Measurements from ENCODE around the gene DLG4. TPM values are rescaled to one million over a fixed set of nuclear protein-coding genes. Genes with fewer than 3 reads are reported as not detected.

Gene DLG4
- total RNA-seq, 1 experiment from 2014 or later = 8.9 TPM

DNA sequence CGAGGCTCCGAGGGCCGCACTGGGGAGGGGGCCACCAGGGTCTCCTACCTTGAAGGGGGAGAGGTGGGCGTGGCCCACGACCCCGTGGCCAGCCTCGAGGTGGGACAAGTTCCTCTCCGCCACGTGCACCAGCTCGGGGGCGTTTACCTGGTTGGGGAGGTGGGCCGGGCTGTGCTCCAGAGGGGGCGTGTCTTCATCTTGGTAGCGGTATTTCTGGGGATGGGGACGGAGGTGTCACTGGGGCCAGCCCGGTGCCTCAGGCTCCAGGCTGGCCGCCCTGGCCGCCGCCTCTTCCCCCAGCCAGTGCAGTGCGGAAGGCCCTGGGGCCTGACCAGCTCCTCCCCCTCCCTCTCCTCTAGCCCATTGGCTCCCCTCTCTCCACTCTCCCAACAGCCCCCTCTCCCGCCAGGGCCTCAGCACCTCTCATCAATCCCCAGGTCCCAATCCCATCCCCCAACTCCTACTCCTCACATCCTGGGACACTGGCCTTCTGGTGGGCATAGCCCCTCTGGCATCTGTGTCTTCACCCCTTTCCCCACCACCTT is 11.5 kb downstream of the DLG4 start:
- H3K4me1 ChIP-seq (replicated peaks) = peaks cover 7% of the 10 kb centered on the region; the same call in 1 of the 2 replicates
- no peaks in the 10 kb centered on the region; the same call in 1 of the 2 replicates for H3K36me3 ChIP-seq
- H3K27ac ChIP-seq = no peak overlapping the region
- no peak for DNase-seq (ENCODE audit: low read depth in 1 of 2, low spot score in 2 of 2)
- H3K27me3 ChIP-seq (replicated peaks) = no peaks in the 10 kb centered on the region
- H3K4me3 ChIP-seq = no peak overlapping the region
- H3K9me3 ChIP-seq (replicated peaks) = no peaks in the 10 kb centered on the region

DNA sequence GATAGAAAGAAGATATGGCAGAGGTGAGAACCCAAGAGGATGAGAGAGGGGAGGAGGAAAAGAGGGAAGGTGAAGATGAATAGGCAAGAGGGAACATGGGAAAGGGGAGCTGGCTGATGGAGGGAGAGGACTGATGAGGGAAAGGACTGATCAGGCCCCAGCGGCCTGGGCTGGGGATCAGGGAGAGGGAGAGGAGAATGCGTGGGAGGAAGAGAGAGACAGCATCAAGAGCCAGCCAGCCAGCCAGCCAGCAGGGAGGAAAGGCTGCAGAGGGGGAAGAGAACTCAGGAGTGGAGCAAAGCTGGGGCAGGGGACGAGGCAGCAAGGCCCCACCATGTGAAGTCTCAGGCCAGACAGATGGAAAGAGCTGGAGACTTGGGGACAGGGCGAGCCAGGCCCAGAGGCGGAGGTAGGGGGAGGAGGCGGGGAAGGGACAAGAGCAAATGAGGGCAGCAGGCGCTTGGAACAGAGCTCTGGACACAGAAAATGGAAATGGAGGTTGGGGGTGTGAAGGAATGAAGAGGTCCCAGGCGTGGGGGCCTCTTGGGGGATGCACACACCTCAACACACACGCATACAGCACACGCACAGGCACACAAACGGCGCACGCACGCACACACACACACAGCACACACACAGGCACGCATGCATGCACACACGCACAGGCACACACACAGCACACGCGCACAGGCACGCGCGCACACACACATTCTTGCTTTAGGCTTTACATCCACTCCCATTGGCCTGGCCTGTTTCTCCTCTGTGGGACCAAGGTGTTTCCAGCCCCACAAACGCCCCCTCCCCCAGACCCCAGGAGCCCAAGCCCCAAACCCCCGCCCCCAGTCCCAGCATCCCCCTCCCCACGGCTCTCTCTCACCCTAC is 12.3 kb downstream of the DLG4 start:
- peaks cover 7% of the 10 kb centered on the region; the same call in 1 of the 2 replicates for H3K4me1 ChIP-seq (replicated peaks)
- no peaks in the 10 kb centered on the region for H3K9me3 ChIP-seq (replicated peaks)
- no peaks in the 10 kb centered on the region for H3K27me3 ChIP-seq (replicated peaks)
- no peak overlapping the region for H3K27ac ChIP-seq
- peaks cover 3% of the 10 kb centered on the region; the same call in 1 of the 2 replicates for H3K36me3 ChIP-seq
- no peak for DNase-seq (ENCODE audit: low read depth in 1 of 2, low spot score in 2 of 2)
- H3K4me3 ChIP-seq = no peak overlapping the region

DNA sequence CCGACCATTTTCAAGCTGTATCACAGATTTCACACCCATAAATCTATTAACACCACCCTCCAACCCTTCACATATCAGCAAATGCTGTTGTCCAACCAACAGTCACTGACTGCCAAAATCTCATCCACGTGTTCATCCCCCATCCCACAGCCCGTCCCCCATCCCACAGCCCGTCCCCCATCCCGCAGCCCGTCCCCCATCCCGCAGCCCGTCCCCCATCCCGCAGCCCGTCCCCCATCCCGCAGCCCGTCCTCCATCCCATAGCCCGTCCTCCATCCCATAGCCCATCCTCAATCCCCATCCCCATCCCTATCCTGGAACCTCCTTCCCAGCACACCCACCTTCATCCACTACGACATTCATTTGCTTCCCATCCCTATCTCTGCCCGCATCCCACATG is 14.1 kb downstream of the DLG4 start:
- peak overlapping the region; percentile 36 for H3K4me3 ChIP-seq
- H3K36me3 ChIP-seq = peaks cover 10% of the 10 kb centered on the region
- no peaks in the 10 kb centered on the region for H3K9me3 ChIP-seq (replicated peaks)
- no peaks in the 10 kb centered on the region for H3K27me3 ChIP-seq (replicated peaks)
- peak overlapping the region; percentile 2; the same call in 1 of the 2 replicates for H3K27ac ChIP-seq
- no peak for DNase-seq (ENCODE audit: low read depth in 1 of 2, low spot score in 2 of 2)
- peaks cover 7% of the 10 kb centered on the region; the same call in 1 of the 2 replicates for H3K4me1 ChIP-seq (replicated peaks)

- H3K36me3 ChIP-seq = peaks cover 10% of the 10 kb centered on the region
- H3K9me3 ChIP-seq (replicated peaks) = no peaks in the 10 kb centered on the region
- H3K27me3 ChIP-seq (replicated peaks) = no peaks in the 10 kb centered on the region
- DNase-seq (ENCODE audit: low read depth in 1 of 2, low spot score in 2 of 2) = peak; percentile 72 to 77
- peak overlapping the region; percentile 36 for H3K4me3 ChIP-seq
- peaks cover 7% of the 10 kb centered on the region; the same call in 1 of the 2 replicates for H3K4me1 ChIP-seq (replicated peaks)
- H3K27ac ChIP-seq = peak overlapping the region; percentile 2; the same call in 1 of the 2 replicates
Observed at GRCh38 chr17:7204828-7205461, 14.7 kb downstream of the DLG4 start.

DNA sequence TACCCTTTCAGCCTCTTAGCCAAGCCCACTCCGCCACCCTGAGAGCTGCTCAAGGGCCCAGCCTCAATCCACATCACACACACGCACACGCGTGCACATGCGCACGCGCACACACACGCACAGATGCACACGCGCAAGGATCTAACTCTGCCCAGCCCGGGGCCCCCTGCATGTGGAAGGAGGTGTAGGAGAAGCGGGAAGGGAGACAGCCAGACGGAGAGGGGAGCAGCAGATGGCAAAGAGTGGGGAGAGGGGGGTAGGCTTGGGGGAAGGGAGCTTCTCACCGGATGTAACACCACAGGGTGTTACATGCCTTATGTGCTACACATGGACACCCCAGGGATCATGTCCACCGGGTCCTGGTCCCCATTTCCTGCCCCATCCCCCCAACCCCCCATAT is 15.3 kb downstream of the DLG4 start:
- H3K36me3 ChIP-seq = peaks cover 10% of the 10 kb centered on the region
- H3K4me1 ChIP-seq (replicated peaks) = peaks cover 7% of the 10 kb centered on the region; the same call in 1 of the 2 replicates
- no peaks in the 10 kb centered on the region for H3K9me3 ChIP-seq (replicated peaks)
- no peak overlapping the region for H3K27ac ChIP-seq
- no peak overlapping the region for H3K4me3 ChIP-seq
- DNase-seq (ENCODE audit: low read depth in 1 of 2, low spot score in 2 of 2) = no peak
- H3K27me3 ChIP-seq (replicated peaks) = no peaks in the 10 kb centered on the region

GRCh38 chr17:7203391-7203790 is 16.2 kb downstream of the DLG4 start:
- no peak for DNase-seq (ENCODE audit: low read depth in 1 of 2, low spot score in 2 of 2)

GRCh38 chr17:7196651-7197401 is 22.8 kb downstream of the DLG4 start:
- Histone ChIP-seq H3K4me3 (no peak overlapping the region), H3K9me3 (replicated peaks) (no peaks in the 10 kb centered on the region), H3K27ac (no peak overlapping the region), H3K27me3 (replicated peaks) (no peaks in the 10 kb centered on the region), H3K4me1 (replicated peaks) (no peaks in the 10 kb centered on the region), H3K36me3 (peaks cover 18% of the 10 kb centered on the region)
- DNase-seq (ENCODE audit: low read depth in 1 of 2, low spot score in 2 of 2) = no peak

More at GRCh38 chr17:7203391-7203790, 16.2 kb downstream of the DLG4 start:
- Histone ChIP-seq H3K4me3 (no peak overlapping the region), H3K36me3 (peaks cover 10% of the 10 kb centered on the region), H3K27ac (no peak overlapping the region), H3K4me1 (replicated peaks) (peaks cover 7% of the 10 kb centered on the region; the same call in 1 of the 2 replicates), H3K9me3 (replicated peaks) (no peaks in the 10 kb centered on the region), H3K27me3 (replicated peaks) (no peaks in the 10 kb centered on the region)

DNA sequence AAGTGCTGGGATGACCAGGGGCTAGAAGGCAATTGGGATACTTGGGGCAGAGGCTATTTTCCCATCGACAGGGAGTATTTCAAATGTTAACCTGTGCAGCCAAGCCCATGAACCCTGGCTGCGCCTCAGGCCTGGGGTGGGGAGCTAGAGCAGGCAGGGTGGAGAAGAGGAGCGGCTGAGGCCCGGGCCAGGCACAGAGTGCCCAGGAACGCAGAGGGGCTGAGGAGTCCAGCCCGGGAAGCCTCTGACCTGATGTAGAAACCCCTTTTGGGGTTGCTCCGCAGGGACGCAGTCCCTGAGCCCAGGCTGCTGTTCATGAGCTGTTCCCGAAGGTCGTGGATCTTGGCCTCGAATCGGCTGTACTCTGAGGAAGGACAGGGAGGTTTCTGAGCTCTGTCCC is 23.7 kb downstream of the DLG4 start:
- Histone ChIP-seq H3K27me3 (replicated peaks) (no peaks in the 10 kb centered on the region), H3K27ac (no peak overlapping the region), H3K4me3 (no peak overlapping the region), H3K36me3 (peaks cover 17% of the 10 kb centered on the region), H3K9me3 (replicated peaks) (no peaks in the 10 kb centered on the region), H3K4me1 (replicated peaks) (no peaks in the 10 kb centered on the region)
- DNase-seq (ENCODE audit: low read depth in 1 of 2, low spot score in 2 of 2) = no peak

DNA sequence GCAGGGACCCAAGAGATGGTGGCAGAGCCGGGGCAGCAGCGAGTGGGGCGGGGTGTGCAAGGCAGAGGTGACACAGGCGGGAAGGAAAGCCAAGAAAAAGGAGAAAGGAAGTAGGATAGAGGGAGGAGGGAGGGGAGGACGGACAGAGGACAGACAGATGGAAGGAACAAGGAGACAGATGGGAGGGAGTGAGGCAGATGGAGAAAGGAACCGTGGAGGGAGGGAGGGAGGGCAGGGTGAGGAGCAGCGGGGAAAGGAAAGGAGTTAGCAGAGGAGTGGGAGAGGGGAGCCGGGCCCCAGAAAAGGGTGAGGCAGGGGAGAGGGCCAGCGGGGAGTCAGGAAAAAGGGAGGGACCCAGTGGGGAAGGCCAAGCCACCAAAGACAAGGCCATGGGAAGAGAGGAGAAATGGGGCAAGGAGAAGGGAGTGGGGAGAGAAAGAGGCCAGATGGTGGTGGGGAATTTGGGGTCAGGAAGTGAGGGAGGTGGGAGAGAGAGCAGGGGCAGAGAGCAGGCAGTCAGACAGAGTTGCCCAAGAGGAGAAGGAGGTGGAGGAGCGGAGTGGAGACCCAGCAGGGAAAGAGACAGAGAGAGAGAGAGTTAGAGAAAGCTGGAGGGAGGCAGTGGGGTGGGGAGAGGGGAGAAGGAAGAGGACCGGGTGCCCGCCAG is 27.2 kb downstream of the DLG4 start:
- Histone ChIP-seq H3K9me3 (replicated peaks) (no peaks in the 10 kb centered on the region), H3K4me3 (no peak overlapping the region), H3K27ac (no peak overlapping the region), H3K27me3 (replicated peaks) (no peaks in the 10 kb centered on the region), H3K36me3 (peaks cover 18% of the 10 kb centered on the region), H3K4me1 (replicated peaks) (no peaks in the 10 kb centered on the region)
- DNase-seq (ENCODE audit: low read depth in 1 of 2, low spot score in 2 of 2) = no peak

DNA sequence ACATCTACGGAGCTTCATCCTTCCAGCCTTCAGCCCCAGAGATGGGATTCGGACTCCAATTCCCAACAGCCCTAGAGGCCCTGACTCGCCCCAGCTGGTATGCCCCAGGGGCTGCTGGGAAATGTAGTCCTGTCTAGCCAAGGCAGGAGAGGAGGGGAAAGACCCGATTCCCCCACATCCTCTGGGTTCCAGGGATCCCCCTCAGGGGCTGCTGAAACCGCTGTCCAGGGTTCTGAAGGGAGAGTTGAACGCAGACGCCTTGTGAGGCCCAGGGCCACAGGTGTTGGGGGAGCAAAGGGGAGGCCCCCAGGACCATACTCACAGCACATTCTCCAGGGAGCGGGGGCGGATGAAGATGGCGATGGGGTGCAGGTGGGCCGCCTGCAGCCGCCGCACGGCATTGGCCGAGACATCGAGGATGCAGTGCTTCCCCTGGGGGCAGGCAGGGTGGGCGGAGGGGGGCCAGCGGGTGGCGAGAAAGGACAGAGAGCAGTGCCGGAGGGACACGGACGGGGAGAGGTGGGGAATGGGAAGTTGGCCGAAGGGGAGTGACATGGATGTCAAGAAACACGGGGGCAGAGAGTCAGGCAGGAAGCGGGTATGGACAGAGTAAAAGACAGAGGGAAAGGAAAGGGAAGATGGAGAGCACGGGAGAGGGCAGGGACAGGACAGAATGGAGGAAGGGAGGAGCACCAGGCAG is 27.9 kb downstream of the DLG4 start:
- Histone ChIP-seq H3K4me3 (no peak overlapping the region), H3K27ac (no peak overlapping the region), H3K4me1 (replicated peaks) (no peaks in the 10 kb centered on the region), H3K27me3 (replicated peaks) (no peaks in the 10 kb centered on the region), H3K9me3 (replicated peaks) (no peaks in the 10 kb centered on the region), H3K36me3 (peaks cover 17% of the 10 kb centered on the region)
- DNase-seq (ENCODE audit: low read depth in 1 of 2, low spot score in 2 of 2) = peak in 1 of 2 experiments; percentile 46

- Histone ChIP-seq H3K36me3 (peaks cover 12% of the 10 kb centered on the region), H3K9me3 (replicated peaks) (no peaks in the 10 kb centered on the region), H3K27ac (no peak overlapping the region), H3K27me3 (replicated peaks) (no peaks in the 10 kb centered on the region), H3K4me1 (replicated peaks) (no peaks in the 10 kb centered on the region), H3K4me3 (no peak overlapping the region)
- no peak for DNase-seq (ENCODE audit: low read depth in 1 of 2, low spot score in 2 of 2)
Observed at GRCh38 chr17:7191069-7191468, 28.6 kb downstream of the DLG4 start.

DNA sequence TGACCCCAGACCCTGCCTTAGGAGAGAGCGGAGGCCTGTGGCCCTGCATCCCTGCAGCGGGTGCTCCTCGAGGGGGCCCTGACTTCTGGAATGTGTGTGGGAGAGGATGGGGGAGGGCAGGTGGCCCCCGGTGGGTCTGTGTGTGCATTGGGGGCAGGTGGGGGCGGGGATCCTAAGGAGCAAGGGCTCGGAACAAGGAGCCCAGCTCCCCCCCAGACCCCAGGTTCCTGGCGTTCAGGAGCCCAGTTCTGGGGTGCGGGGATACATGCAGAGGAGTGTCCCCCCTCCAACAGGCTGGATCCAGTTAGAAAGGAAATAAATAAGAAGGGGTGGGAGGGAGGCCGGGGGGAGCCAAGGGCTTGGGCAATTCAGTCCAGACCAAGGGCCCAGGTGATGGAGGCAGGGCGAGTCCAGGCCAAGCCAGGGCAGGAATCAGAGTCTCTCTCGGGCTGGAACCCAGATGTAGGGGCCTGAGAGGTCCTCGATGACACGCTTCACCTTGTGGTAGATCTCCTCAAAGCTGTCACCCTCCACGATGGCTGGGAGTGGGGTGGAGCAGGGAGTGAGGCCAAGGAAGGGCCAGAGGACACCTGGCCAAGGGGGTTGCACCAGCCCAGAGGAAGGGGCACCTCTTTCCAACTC is 29.2 kb downstream of the DLG4 start:
- Histone ChIP-seq H3K27ac (no peak overlapping the region), H3K36me3 (peaks cover 12% of the 10 kb centered on the region), H3K9me3 (replicated peaks) (no peaks in the 10 kb centered on the region), H3K27me3 (replicated peaks) (no peaks in the 10 kb centered on the region), H3K4me1 (replicated peaks) (no peaks in the 10 kb centered on the region), H3K4me3 (no peak overlapping the region)
- DNase-seq (ENCODE audit: low read depth in 1 of 2, low spot score in 2 of 2) = no peak
